ENCODE measurements around the gene RNF44.

The RNF44 gene

DNA sequence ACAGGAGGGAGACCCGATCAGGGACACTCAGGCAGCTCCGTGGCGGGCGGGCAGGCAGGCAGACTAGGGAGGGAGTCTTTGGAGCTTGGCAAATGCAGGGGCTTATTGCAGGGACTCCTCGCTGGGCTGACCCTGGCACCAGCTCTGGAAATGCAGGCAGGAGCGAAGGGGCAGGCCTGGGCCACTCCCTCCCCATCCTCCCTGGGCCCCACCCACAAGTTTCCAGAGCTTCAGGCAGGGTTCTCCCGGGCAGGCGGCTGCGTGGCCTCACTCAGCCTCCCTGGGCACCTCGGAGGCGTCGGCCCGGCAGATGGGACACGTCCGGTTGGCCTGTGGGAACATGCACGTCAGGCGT is 8.5 kb downstream of the RNF44 start:
- Histone ChIP-seq H3K9me3 (ENCODE audit: severe bottlenecking) (no peaks in the 10 kb centered on the region), H3K27me3 (ENCODE audit: insufficient read depth, poor library complexity, severe bottlenecking) (no peaks in the 10 kb centered on the region), H3K36me3 (ENCODE audit: low read depth) (peaks cover 40% of the 10 kb centered on the region), H3K4me3 (ENCODE audit: severe bottlenecking) (no peak overlapping the region), H3K4me1 (ENCODE audit: insufficient read depth, poor library complexity, severe bottlenecking) (peaks cover 4% of the 10 kb centered on the region), H3K27ac (ENCODE audit: poor library complexity, severe bottlenecking) (no peak overlapping the region)
- TF ChIP-seq, protein P1, sequence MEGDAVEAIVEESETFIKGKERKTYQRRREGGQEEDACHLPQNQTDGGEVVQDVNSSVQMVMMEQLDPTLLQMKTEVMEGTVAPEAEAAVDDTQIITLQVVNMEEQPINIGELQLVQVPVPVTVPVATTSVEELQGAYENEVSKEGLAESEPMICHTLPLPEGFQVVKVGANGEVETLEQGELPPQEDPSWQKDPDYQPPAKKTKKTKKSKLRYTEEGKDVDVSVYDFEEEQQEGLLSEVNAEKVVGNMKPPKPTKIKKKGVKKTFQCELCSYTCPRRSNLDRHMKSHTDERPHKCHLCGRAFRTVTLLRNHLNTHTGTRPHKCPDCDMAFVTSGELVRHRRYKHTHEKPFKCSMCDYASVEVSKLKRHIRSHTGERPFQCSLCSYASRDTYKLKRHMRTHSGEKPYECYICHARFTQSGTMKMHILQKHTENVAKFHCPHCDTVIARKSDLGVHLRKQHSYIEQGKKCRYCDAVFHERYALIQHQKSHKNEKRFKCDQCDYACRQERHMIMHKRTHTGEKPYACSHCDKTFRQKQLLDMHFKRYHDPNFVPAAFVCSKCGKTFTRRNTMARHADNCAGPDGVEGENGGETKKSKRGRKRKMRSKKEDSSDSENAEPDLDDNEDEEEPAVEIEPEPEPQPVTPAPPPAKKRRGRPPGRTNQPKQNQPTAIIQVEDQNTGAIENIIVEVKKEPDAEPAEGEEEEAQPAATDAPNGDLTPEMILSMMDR (IDR thresholded peaks at IDR 0.05; ENCODE audit: poor library complexity, severe bottlenecking), result no peak
- ATAC-seq (ENCODE audit: low read depth) (peak; percentile 46), DNase-seq (ENCODE audit: low spot score) (no peak)

DNA sequence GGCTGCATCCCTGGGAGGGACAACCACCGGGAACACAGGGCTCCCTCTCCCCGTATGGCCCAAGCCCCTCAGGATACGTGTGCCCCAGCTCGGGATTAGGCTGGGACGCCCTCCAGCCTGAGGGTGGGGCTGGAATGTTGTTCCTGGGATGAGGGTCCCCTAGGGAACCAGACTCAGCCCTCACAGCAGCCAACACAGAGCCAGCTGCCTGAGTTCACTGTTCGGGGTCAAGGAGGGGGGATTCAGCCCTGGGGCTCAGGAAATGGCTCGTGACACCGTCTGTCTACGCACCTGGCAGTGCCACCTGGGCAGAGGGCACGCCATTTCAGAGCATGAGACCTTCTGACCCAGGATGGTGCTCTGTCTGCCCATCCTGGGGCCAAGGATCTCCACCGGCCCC is 8.9 kb downstream of the RNF44 start:
- DNase-seq (ENCODE audit: low spot score), result no peak
- Histone ChIP-seq H3K4me3 (ENCODE audit: severe bottlenecking) (no peak overlapping the region), H3K36me3 (ENCODE audit: low read depth) (peaks cover 40% of the 10 kb centered on the region), H3K27ac (ENCODE audit: poor library complexity, severe bottlenecking) (no peak overlapping the region), H3K9me3 (ENCODE audit: severe bottlenecking) (no peaks in the 10 kb centered on the region), H3K4me1 (ENCODE audit: insufficient read depth, poor library complexity, severe bottlenecking) (peaks cover 2% of the 10 kb centered on the region), H3K27me3 (ENCODE audit: insufficient read depth, poor library complexity, severe bottlenecking) (no peaks in the 10 kb centered on the region)
- ATAC-seq (ENCODE audit: low read depth), result no peak
- TF ChIP-seq, protein P1 (IDR thresholded peaks at IDR 0.05; ENCODE audit: poor library complexity, severe bottlenecking), result no peak

DNA sequence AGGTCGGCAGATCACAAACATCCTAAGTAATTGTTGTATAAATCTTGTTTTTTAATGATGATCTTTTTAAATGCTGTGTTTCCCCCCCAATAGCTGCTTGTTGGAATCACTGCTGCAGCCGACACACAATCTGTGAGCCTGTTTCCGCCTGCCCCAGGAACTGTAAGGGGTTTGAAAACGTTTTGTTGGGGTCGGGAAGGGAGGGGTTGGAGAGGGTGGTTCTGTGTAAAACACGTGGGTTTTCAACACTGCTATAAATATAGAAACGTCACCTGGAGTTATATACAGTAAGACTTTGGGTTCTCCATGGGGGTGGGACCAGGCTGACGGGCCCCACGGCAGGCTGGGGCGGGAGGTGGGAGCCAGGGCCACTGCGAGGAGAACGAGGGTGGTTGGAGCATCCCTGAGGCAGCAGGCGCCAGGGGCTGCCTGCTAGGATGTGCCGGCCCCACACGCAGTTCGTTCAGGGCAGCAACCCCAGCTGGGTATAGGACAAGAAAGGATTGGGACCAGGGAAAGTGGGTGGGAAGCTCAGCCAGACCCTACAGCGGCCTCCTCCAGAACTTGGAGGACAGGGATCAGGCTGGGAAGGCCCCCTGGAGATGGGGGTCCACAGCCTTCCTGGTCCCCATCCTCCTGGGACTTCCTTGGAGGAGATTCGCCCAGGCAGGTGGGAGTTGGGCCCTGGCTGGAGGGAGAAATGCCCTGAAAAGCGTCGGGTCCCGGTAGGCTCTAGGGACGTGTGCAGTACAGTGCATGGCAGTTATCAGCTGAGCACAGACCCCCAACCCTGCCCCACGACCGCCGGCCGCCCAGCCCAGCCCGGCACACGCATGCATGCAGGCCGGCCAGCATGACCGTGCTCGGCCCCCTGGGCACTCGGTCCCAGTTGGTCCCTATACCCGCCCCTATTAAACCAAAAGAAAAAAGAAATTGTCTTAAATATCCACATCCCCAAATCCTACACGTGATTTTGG is 9.7 kb downstream of the RNF44 start:
- ATAC-seq (ENCODE audit: low read depth), result no peak
- no peak overlapping the region for H3K27ac ChIP-seq (ENCODE audit: poor library complexity, severe bottlenecking)

DNA sequence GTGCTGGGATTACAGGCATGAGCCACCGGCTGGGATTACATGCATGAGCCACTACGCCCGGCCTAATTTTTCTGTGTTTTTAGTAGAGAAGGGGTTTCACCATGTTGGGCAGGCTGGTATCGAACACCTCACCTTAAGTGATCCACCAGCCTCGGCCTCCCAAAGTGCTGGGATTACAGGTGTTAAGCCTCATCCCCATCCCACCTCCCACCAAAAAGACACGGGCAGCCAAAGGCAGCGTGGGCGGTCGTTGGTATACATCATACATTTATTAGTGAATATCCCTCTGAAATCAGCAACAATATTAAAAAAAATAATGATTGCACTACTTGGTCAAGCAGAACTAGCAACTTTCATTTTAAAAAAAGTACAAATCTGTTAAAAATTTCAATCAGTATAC is 10.7 kb downstream of the RNF44 start:
- Histone ChIP-seq H3K4me3 (ENCODE audit: severe bottlenecking) (no peak overlapping the region), H3K36me3 (ENCODE audit: low read depth) (peaks cover 34% of the 10 kb centered on the region), H3K9me3 (ENCODE audit: severe bottlenecking) (no peaks in the 10 kb centered on the region), H3K27ac (ENCODE audit: poor library complexity, severe bottlenecking) (no peak overlapping the region), H3K27me3 (ENCODE audit: insufficient read depth, poor library complexity, severe bottlenecking) (no peaks in the 10 kb centered on the region), H3K4me1 (ENCODE audit: insufficient read depth, poor library complexity, severe bottlenecking) (no peaks in the 10 kb centered on the region)
- DNase-seq (ENCODE audit: low spot score) (no peak), ATAC-seq (ENCODE audit: low read depth) (no peak)
- TF ChIP-seq, protein P1 (IDR thresholded peaks at IDR 0.05; ENCODE audit: poor library complexity, severe bottlenecking), result no peak

More for the DNA sequence above, 9.7 kb downstream of the RNF44 start:
- Histone ChIP-seq H3K27me3 (ENCODE audit: insufficient read depth, poor library complexity, severe bottlenecking) (no peaks in the 10 kb centered on the region), H3K4me3 (ENCODE audit: severe bottlenecking) (no peak overlapping the region), H3K9me3 (ENCODE audit: severe bottlenecking) (no peaks in the 10 kb centered on the region), H3K4me1 (ENCODE audit: insufficient read depth, poor library complexity, severe bottlenecking) (no peaks in the 10 kb centered on the region), H3K36me3 (ENCODE audit: low read depth) (peaks cover 40% of the 10 kb centered on the region)
- no peak for DNase-seq (ENCODE audit: low spot score)
- TF ChIP-seq, protein P1 (IDR thresholded peaks at IDR 0.05; ENCODE audit: poor library complexity, severe bottlenecking), result no peak

DNA sequence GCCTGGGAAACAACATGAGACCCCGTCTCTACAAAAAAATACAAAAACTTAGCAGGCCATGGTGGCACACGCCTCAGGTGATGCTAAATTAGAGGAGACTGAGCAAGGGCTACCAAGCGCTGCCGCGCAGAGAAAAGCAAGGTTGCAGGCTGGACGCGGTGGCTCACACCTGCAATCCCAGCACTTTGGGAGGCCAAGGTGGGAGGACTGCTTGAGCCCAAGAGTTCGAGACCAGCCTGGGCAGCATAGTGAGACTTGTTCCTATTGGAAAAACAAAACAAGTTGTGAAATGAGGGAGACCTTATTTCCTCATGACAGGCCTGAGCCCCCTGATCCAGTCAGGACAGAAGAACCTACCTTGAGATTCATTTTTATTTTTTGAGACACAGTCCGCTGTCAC is 11.5 kb downstream of the RNF44 start:
- no peak for DNase-seq (ENCODE audit: low spot score)
- no peak for ATAC-seq (ENCODE audit: low read depth)
- Histone ChIP-seq H3K36me3 (ENCODE audit: low read depth) (peaks cover 28% of the 10 kb centered on the region), H3K4me1 (ENCODE audit: insufficient read depth, poor library complexity, severe bottlenecking) (no peaks in the 10 kb centered on the region), H3K27me3 (ENCODE audit: insufficient read depth, poor library complexity, severe bottlenecking) (no peaks in the 10 kb centered on the region), H3K9me3 (ENCODE audit: severe bottlenecking) (no peaks in the 10 kb centered on the region), H3K4me3 (ENCODE audit: severe bottlenecking) (no peak overlapping the region), H3K27ac (ENCODE audit: poor library complexity, severe bottlenecking) (no peak overlapping the region)
- TF ChIP-seq, protein P1 (IDR thresholded peaks at IDR 0.05; ENCODE audit: poor library complexity, severe bottlenecking), result no peak

All from RWPE2 (cell line).